ENCODE measurements around the gene WTIP. TPM values are rescaled to one million over a fixed set of nuclear protein-coding genes. Genes with fewer than 3 reads are reported as not detected.
A peak's percentile ranks its signal among the peaks of the same experiment; 100 is the strongest.
"Not testable (repeated sequence)": the region's sequence is repeated elsewhere in the genome, so short reads cannot be mapped to it uniquely, and the experiment has no call there.

WTIP gene
- total RNA-seq: 10 to 100 TPM; 74.0 to 89.3 TPM
- 10 to 100 TPM; 52.0 to 73.4 TPM for polyA plus RNA-seq
- long read RNA-seq, donor 1, full-length matches to known transcripts: 11 of 49 reads
- long read RNA-seq, donor 1, partial matches to known transcripts: 19 of 49 reads
- long read RNA-seq, donor 1, other reads (novel, unspliced or antisense): 19 of 49 reads
- long read RNA-seq, donor 2, full-length matches to known transcripts: 53 of 78 reads
- long read RNA-seq, donor 2, partial matches to known transcripts: 5 of 78 reads
- long read RNA-seq, donor 2, other reads (novel, unspliced or antisense): 20 of 78 reads

DNA sequence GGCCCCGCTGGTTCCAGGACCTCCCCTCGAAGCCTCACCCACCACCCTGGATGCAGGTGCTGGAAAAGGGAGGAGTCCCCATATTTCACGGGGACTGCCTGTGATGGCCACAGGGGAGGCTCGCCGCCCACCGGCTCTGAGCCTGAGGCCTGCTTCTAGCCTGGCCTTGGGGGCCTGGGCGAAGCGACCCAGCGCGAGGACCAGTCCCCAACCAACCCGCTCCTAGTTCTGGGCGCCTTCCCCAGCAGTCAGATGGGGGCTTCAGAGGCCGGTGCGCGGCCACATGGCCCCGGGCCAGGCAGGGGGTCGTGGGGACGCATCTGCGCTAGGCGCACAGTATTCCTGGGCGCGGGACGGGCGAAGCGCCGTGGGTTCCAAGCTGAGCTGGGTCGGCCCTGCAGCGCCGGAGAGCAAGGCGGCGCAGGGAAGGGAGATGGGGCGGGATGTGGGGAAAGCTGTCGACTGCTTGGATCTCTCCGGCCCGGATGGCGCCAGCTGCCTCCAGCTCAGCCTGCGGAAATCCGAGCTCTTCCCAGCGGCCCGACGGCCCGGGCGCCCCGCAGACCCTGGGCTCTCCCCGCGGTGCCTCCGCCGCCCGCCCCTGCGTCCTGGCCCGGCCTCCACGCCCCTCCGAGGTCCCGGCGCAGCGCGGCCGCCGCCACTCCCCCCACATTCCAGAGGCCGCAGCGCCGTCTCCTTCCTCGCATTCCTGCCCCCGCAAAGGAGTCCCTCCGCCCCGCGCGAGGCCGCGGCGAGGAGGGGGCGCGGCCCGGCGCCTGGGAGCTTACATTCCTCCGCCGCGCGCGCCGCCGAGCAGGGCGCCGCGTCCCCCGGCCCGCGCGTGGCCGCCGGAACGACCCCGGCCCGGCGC lies at the start of gene WTIP:
TSS of gene WTIP (plus strand) at position 788 of the 871 bp plus-strand sequence. CDS start 217 bp downstream, outside the sequence.
- no peaks in the 10 kb centered on the region for H3K4me1 ChIP-seq (ENCODE audit: control insufficient read depth in 1 of 2, insufficient read depth in 2 of 2, low read length in 2 of 2)
- DNase-seq (peak; percentile 88 to 95), ATAC-seq (ENCODE audit: low FRiP score) (peak; percentile 91)
- no peaks in the 10 kb centered on the region for H3K27me3 ChIP-seq (ENCODE audit: control insufficient read depth in 1 of 2, insufficient read depth in 2 of 2, low read length in 1 of 2)
- peak within 1 kb of the TSS; percentile 85 to 90 for H3K27ac ChIP-seq (ENCODE audit: low read depth in 1 of 2, low read length in 2 of 2)
- intact Hi-C loops (cut with DNase I): loop anchor here (5.0 kb wide), 2 partner anchors 49 to 54 kb away; partner anchors contain the start of gene UBA2 (in 1 of the 2)
- 2% methylated on average over 50 to 95 of the region's 95 CpGs for WGBS, 2 donors
- no peaks in the 10 kb centered on the region for H3K36me3 ChIP-seq (ENCODE audit: control insufficient read depth in 1 of 2, insufficient read depth in 2 of 2, low read length in 1 of 2)
- peak within 1 kb of the TSS; percentile 95 to 98 for H3K4me3 ChIP-seq (ENCODE audit: low read length in 2 of 2)
- no peaks in the 10 kb centered on the region for H3K9me3 ChIP-seq (ENCODE audit: control insufficient read depth, low read length)

- peak; percentile 56 to 79 for DNase-seq
- H3K4me3 ChIP-seq (ENCODE audit: low read length in 2 of 2): no peak overlapping the region
- no peaks in the 10 kb centered on the region for H3K9me3 ChIP-seq (ENCODE audit: control insufficient read depth, low read length)
- H3K36me3 ChIP-seq (ENCODE audit: control insufficient read depth in 1 of 2, insufficient read depth in 2 of 2, low read length in 1 of 2): no peaks in the 10 kb centered on the region
- intact Hi-C loops (cut with DNase I): loop anchor here (5.0 kb wide), 3 partner anchors 50 to 75 kb away; partner anchors contain the start of gene WTIP (in 1 of the 2)
- peaks cover 0 to 2% of the 10 kb centered on the region in 2 donors for H3K27me3 ChIP-seq (ENCODE audit: control insufficient read depth in 1 of 2, insufficient read depth in 2 of 2, low read length in 1 of 2)
- peak; percentile 89 for ATAC-seq (ENCODE audit: low FRiP score)
- WGBS, 2 donors: 2 to 15% methylated on average over 5 of the region's 5 CpGs
- H3K4me1 ChIP-seq (ENCODE audit: control insufficient read depth in 1 of 2, insufficient read depth in 2 of 2, low read length in 2 of 2): peaks cover 6 to 10% of the 10 kb centered on the region in 2 donors
- peak overlapping the region; percentile 20 to 68 for H3K27ac ChIP-seq (ENCODE audit: low read depth in 1 of 2, low read length in 2 of 2)
Measured at GRCh38 chr19:34432797-34433196, 48.8 kb upstream of the WTIP start.

DNA sequence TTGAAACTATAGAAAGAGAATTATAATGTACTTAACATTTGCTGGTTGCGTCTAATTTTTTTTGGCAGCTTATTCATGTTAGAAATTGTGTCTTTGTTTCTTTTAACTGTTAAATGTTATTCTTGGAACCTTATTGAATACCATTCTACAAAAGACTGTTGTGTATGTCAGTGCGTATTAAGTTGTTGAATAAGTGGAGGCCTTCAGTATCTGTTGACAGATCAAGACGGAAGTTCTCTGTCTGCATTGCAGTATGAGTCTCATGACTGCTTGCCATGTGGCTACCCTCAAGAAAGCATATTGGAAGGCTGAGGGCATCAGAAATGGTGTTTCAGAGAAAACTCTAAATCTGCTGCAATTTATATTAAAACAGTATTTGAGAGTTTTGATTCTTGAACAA lies 44.8 kb upstream of the WTIP start:
- ATAC-seq (ENCODE audit: low FRiP score) (no peak), DNase-seq (no peak)
- Histone ChIP-seq H3K4me1 (ENCODE audit: control insufficient read depth in 1 of 2, insufficient read depth in 2 of 2, low read length in 2 of 2) (peaks cover 6 to 10% of the 10 kb centered on the region in 2 donors), H3K27me3 (ENCODE audit: control insufficient read depth in 1 of 2, insufficient read depth in 2 of 2, low read length in 1 of 2) (no peaks in the 10 kb centered on the region), H3K4me3 (ENCODE audit: low read length in 2 of 2) (no peak overlapping the region), H3K9me3 (ENCODE audit: control insufficient read depth, low read length) (no peaks in the 10 kb centered on the region), H3K27ac (ENCODE audit: low read depth in 1 of 2, low read length in 2 of 2) (no peak overlapping the region), H3K36me3 (ENCODE audit: control insufficient read depth in 1 of 2, insufficient read depth in 2 of 2, low read length in 1 of 2) (peaks cover 0 to 2% of the 10 kb centered on the region in 2 donors)
- intact Hi-C loops (cut with DNase I): no loop called here
- 1 to 5% methylated on average over 3 of the region's 3 CpGs for WGBS, 2 donors

- Histone ChIP-seq H3K4me3 (ENCODE audit: low read length in 2 of 2) (no peak overlapping the region), H3K27ac (ENCODE audit: low read depth in 1 of 2, low read length in 2 of 2) (no peak overlapping the region), H3K27me3 (ENCODE audit: control insufficient read depth in 1 of 2, insufficient read depth in 2 of 2, low read length in 1 of 2) (no peaks in the 10 kb centered on the region), H3K36me3 (ENCODE audit: control insufficient read depth in 1 of 2, insufficient read depth in 2 of 2, low read length in 1 of 2) (peaks cover 9 to 10% of the 10 kb centered on the region in 2 donors), H3K4me1 (ENCODE audit: control insufficient read depth in 1 of 2, insufficient read depth in 2 of 2, low read length in 2 of 2) (peaks cover 0 to 3% of the 10 kb centered on the region in 2 donors), H3K9me3 (ENCODE audit: control insufficient read depth, low read length) (no peaks in the 10 kb centered on the region)
- DNase-seq (no peak), ATAC-seq (ENCODE audit: low FRiP score) (no peak)
- 96 to 100% methylated on average over 3 of the region's 3 CpGs for WGBS, 2 donors
- intact Hi-C loops (cut with DNase I): no loop called here
Measured at GRCh38 chr19:34448191-34448590, 33.4 kb upstream of the WTIP start.

DNA sequence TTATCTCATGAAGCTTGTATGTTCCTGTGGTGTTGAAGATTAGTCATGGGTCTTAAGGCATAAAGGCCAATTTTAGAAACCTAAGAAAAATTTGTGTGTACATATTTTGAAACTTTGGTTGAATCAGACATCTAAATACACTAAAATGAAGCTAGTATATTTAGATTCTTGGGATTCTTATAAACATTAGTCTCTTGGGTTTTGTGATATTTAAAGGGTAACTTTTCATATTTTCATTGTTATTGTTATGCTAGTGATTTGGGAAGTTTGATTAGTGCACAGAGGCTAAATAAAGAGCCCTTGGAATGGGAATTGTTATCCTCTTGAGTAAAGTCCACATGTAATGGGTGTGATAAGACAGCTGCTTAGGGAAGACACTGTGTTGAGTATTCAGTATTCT lies 28.8 kb upstream of the WTIP start:
- no peak for ATAC-seq (ENCODE audit: low FRiP score)
- Histone ChIP-seq H3K27me3 (ENCODE audit: control insufficient read depth in 1 of 2, insufficient read depth in 2 of 2, low read length in 1 of 2) (no peaks in the 10 kb centered on the region), H3K27ac (ENCODE audit: low read depth in 1 of 2, low read length in 2 of 2) (peak overlapping the region in 1 of 2 donors; percentile 82), H3K36me3 (ENCODE audit: control insufficient read depth in 1 of 2, insufficient read depth in 2 of 2, low read length in 1 of 2) (peaks cover 2 to 3% of the 10 kb centered on the region in 2 donors), H3K4me3 (ENCODE audit: low read length in 2 of 2) (no peak overlapping the region), H3K9me3 (ENCODE audit: control insufficient read depth, low read length) (no peaks in the 10 kb centered on the region), H3K4me1 (ENCODE audit: control insufficient read depth in 1 of 2, insufficient read depth in 2 of 2, low read length in 2 of 2) (peaks cover 2 to 7% of the 10 kb centered on the region in 2 donors)
- intact Hi-C loops (cut with DNase I): no loop called here
- no peak for DNase-seq

GRCh38 chr19:34454091-34454490 lies 27.5 kb upstream of the WTIP start:
- Histone ChIP-seq H3K27me3 (ENCODE audit: control insufficient read depth in 1 of 2, insufficient read depth in 2 of 2, low read length in 1 of 2) (no peaks in the 10 kb centered on the region), H3K4me3 (ENCODE audit: low read length in 2 of 2) (no peak overlapping the region), H3K9me3 (ENCODE audit: control insufficient read depth, low read length) (no peaks in the 10 kb centered on the region), H3K27ac (ENCODE audit: low read depth in 1 of 2, low read length in 2 of 2) (peak overlapping the region; percentile 39 to 82), H3K36me3 (ENCODE audit: control insufficient read depth in 1 of 2, insufficient read depth in 2 of 2, low read length in 1 of 2) (peaks cover 3 to 4% of the 10 kb centered on the region in 2 donors), H3K4me1 (ENCODE audit: control insufficient read depth in 1 of 2, insufficient read depth in 2 of 2, low read length in 2 of 2) (peaks cover 2 to 10% of the 10 kb centered on the region in 2 donors)
- intact Hi-C loops (cut with DNase I): no loop called here
- WGBS, 2 donors: 77 to 84% methylated on average over 2 of the region's 2 CpGs
- no peak for DNase-seq
- ATAC-seq (ENCODE audit: low FRiP score): no peak

DNA sequence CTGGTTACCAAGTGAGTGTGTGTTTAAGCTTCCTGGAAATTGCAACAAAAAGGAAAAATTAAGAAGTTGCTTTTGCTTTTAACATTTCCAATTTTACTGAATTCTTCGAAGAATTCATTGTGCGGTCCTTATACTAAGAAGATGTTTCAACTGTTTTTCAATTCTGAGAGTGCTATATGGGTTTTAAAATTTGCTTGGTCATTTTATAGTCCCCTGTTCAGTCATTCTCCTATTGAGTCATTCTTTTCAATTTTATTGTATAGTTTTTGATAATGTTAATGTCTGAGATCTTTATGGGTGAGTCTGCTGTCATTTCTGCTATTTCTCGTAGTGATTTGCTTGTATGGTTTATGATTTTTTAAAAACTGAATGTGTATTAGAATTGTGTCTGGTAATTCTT lies 26.9 kb upstream of the WTIP start:
- Histone ChIP-seq H3K9me3 (ENCODE audit: control insufficient read depth, low read length) (no peaks in the 10 kb centered on the region), H3K4me1 (ENCODE audit: control insufficient read depth in 1 of 2, insufficient read depth in 2 of 2, low read length in 2 of 2) (peaks cover 2 to 14% of the 10 kb centered on the region in 2 donors), H3K36me3 (ENCODE audit: control insufficient read depth in 1 of 2, insufficient read depth in 2 of 2, low read length in 1 of 2) (peaks cover 3 to 6% of the 10 kb centered on the region in 2 donors), H3K27me3 (ENCODE audit: control insufficient read depth in 1 of 2, insufficient read depth in 2 of 2, low read length in 1 of 2) (no peaks in the 10 kb centered on the region), H3K4me3 (ENCODE audit: low read length in 2 of 2) (no peak overlapping the region), H3K27ac (ENCODE audit: low read depth in 1 of 2, low read length in 2 of 2) (no peak overlapping the region)
- WGBS, 2 donors: 90 to 91% methylated on average over 3 of the region's 3 CpGs
- intact Hi-C loops (cut with DNase I): no loop called here
- no peak for DNase-seq
- no peak for ATAC-seq (ENCODE audit: low FRiP score)

- intact Hi-C loops (cut with DNase I); H3K27me3 ChIP-seq (ENCODE audit: control insufficient read depth in 1 of 2, insufficient read depth in 2 of 2, low read length in 1 of 2); H3K36me3 ChIP-seq (ENCODE audit: control insufficient read depth in 1 of 2, insufficient read depth in 2 of 2, low read length in 1 of 2); H3K4me3 ChIP-seq (ENCODE audit: low read length in 2 of 2); H3K27ac ChIP-seq (ENCODE audit: low read depth in 1 of 2, low read length in 2 of 2); ATAC-seq (ENCODE audit: low FRiP score); DNase-seq; H3K9me3 ChIP-seq (ENCODE audit: control insufficient read depth, low read length): not testable (repeated sequence)
- H3K4me1 ChIP-seq (ENCODE audit: control insufficient read depth in 1 of 2, insufficient read depth in 2 of 2, low read length in 2 of 2): peaks cover 2 to 23% of the 10 kb centered on the region in 2 donors
- 91 to 92% methylated on average over 17 of the region's 17 CpGs for WGBS, 2 donors
Measured at GRCh38 chr19:34455783-34456480, 25.6 kb upstream of the WTIP start.

Data from aorta (tissue), 5 donors.